Liver (tissue), 9 donors: ENCODE results near the gene LCN12. TPM values are rescaled to one million over a fixed set of nuclear protein-coding genes. Genes with fewer than 3 reads are reported as not detected.

ENCODE experiments used
- DNase-seq: peaks from one replicate; pipeline ENCODE4 v3.0.0-alpha.2; 2017; ENCODE audit warnings: low spot score
- H3K27ac ChIP-seq, 2 donors: one replicate each; pipeline ENCODE4 v1.7.0; 2013; ENCODE audit warnings: inconsistent platforms in 2 of 2, low read length in 2 of 2, control low read depth in 1 of 2, low read depth in 1 of 2, mild to moderate bottlenecking in 1 of 2
- H3K27me3 ChIP-seq, 4 donors: one replicate each; pipeline versions ENCODE4 v1.6.1 to v1.7.0; 2013; ENCODE audit warnings: low read length in 3 of 4, inconsistent platforms in 1 of 4, mild to moderate bottlenecking in 1 of 4, moderate library complexity in 1 of 4; ENCODE audit not compliant: control insufficient read depth in 4 of 4, insufficient read depth in 4 of 4
- H3K36me3 ChIP-seq, 4 donors: one replicate each; pipeline versions ENCODE4 v1.6.1 to v1.7.0; 2013; ENCODE audit warnings: low read length in 3 of 4, mild to moderate bottlenecking in 3 of 4, low read depth in 1 of 4, moderate library complexity in 1 of 4; ENCODE audit not compliant: control insufficient read depth in 4 of 4, insufficient read depth in 3 of 4
- H3K4me1 ChIP-seq, 4 donors: one replicate each; pipeline versions ENCODE4 v1.6.1 to v1.7.0; 2013; ENCODE audit warnings: low read length in 3 of 4, mild to moderate bottlenecking in 3 of 4, moderate library complexity in 1 of 4; ENCODE audit not compliant: control insufficient read depth in 4 of 4, insufficient read depth in 4 of 4
- H3K4me3 ChIP-seq, 3 donors: one replicate each; pipeline versions ENCODE4 v1.6.1 to v1.7.0; 2013; ENCODE audit warnings: low read length in 3 of 3, control low read depth in 1 of 3, low read depth in 1 of 3, mild to moderate bottlenecking in 1 of 3
- H3K9ac ChIP-seq, 2 donors: one replicate each; pipeline ENCODE4 v1.7.0; 2013; ENCODE audit warnings: low read length in 2 of 2, mild to moderate bottlenecking in 2 of 2, moderate library complexity in 2 of 2, control low read depth in 1 of 2, low read depth in 1 of 2
- H3K9me3 ChIP-seq, 4 donors: one replicate each; pipeline versions ENCODE4 v1.6.1 to v1.7.0; 2013; ENCODE audit warnings: low read length in 3 of 4; ENCODE audit not compliant: control insufficient read depth in 4 of 4
- EGR1 ChIP-seq, 2 donors: IDR thresholded peaks; 2 replicates each; pipeline ENCODE4 v1.6.1; 2016 to 2018; ENCODE audit warnings: antibody characterized with exemption in 2 of 2, low read depth in 2 of 2
- FOXA1 ChIP-seq: IDR thresholded peaks from 2 replicates; pipeline ENCODE4 v1.6.1; 2016; ENCODE audit warnings: antibody characterized with exemption
- FOXA2 ChIP-seq: IDR thresholded peaks from 2 replicates; pipeline ENCODE4 v1.6.1; 2016; ENCODE audit warnings: antibody characterized with exemption
- GABPA ChIP-seq, 2 donors: IDR thresholded peaks in 1 of 2; conservative IDR thresholded peaks in 1 of 2; 2 replicates each; pipeline ENCODE4 v1.6.1; 2016; ENCODE audit warnings: antibody characterized with exemption in 2 of 2, mild to moderate bottlenecking in 1 of 2, moderate library complexity in 1 of 2
- HNF4A ChIP-seq, 2 donors: conservative IDR thresholded peaks; 2 replicates each; pipeline ENCODE4 v1.6.1; 2016; ENCODE audit warnings: antibody characterized with exemption in 2 of 2, mild to moderate bottlenecking in 2 of 2
- HNF4G ChIP-seq: IDR thresholded peaks from 2 replicates; pipeline ENCODE4 v1.6.1; 2016; ENCODE audit warnings: antibody characterized with exemption
- JUND ChIP-seq, 2 donors: IDR thresholded peaks; 2 replicates each; pipeline ENCODE4 v1.6.1; 2016; ENCODE audit warnings: antibody characterized with exemption in 2 of 2
- NR2F2 ChIP-seq: IDR thresholded peaks from 2 replicates; pipeline ENCODE4 v1.6.1; 2016; ENCODE audit warnings: antibody characterized with exemption
- RAD21 ChIP-seq, 2 donors: IDR thresholded peaks; 2 replicates each; pipeline ENCODE4 v1.6.1; 2016; ENCODE audit warnings: antibody characterized with exemption in 2 of 2, mild to moderate bottlenecking in 2 of 2
- RXRA ChIP-seq, 2 donors: IDR thresholded peaks; 2 replicates each; pipeline ENCODE4 v1.6.1; 2017 to 2018; ENCODE audit warnings: antibody characterized with exemption in 2 of 2, mild to moderate bottlenecking in 1 of 2
- SP1 ChIP-seq: IDR thresholded peaks from 2 replicates; pipeline ENCODE4 v1.6.1; 2018; ENCODE audit warnings: antibody characterized with exemption, mild to moderate bottlenecking
- TAF1 ChIP-seq: conservative IDR thresholded peaks from 2 replicates; pipeline ENCODE4 v1.6.1; 2016; ENCODE audit warnings: antibody characterized with exemption, mild to moderate bottlenecking
- YY1 ChIP-seq: IDR thresholded peaks from 2 replicates; pipeline ENCODE4 v1.6.1; 2016; ENCODE audit warnings: antibody characterized with exemption, mild to moderate bottlenecking
- WGBS: extraction: QIAGEN DNeasy Blood & Tissue Kit; methylation state at CpG from one replicate; pipeline ENCODE4 v1.1.7; 2013; 5-methylcytosine and 5-hydroxymethylcytosine counted together
- polyA plus RNA-seq, 2 donors: library from polyadenylated mRNA; stranded (reverse) in 1 of 2; unstranded in 1 of 2; fragments of 200-250 nt in 1 of 2; fragments of >200 nt in 1 of 2; fragmentation: Nextera tagmentation in 1 of 2; extraction: Ambion mirVana in 1 of 2; gene quantifications; one replicate each; pipeline versions ENCODE4 v1.2.1 to v1.2.3, GENCODE V29; 2013 to 2015
- total RNA-seq, 2 donors: library from RNA; depleted of rRNA; stranded (reverse); fragments of >200 nt; gene quantifications; one replicate each; pipeline ENCODE4 v1.2.3, GENCODE V29; 2014
- TF ChIP-seq, protein P1 (sequence below): IDR thresholded peaks from 2 replicates; pipeline ENCODE4 v1.6.1; 2016; ENCODE audit warnings: antibody characterized with exemption, mild to moderate bottlenecking
- TF ChIP-seq, protein P2 (sequence below): fragments of 150-350 bp; IDR thresholded peaks from 2 replicates; pipeline ENCODE4 v1.5.1; 2017; ENCODE audit warnings: improper control_type of control experiment, low read depth, low read length; ENCODE audit not compliant: missing input control
- TF ChIP-seq, protein P3 (sequence below): IDR thresholded peaks from 2 replicates; pipeline ENCODE4 v1.6.1; 2016; ENCODE audit warnings: antibody characterized with exemption
- TF ChIP-seq, protein P4 (sequence below): IDR thresholded peaks from 2 replicates; pipeline ENCODE4 v1.6.1; 2016; ENCODE audit warnings: antibody characterized with exemption
- TF ChIP-seq, protein P5 (sequence below): IDR thresholded peaks from 2 replicates; pipeline ENCODE4 v1.6.1; 2016; ENCODE audit warnings: antibody characterized with exemption
- donor health status: healthy.
- donor health status: healthy.
- donor health status: healthy.
- donor health status: healthy.
- donor health status: healthy.

LCN12 gene
- total and polyA plus RNA-seq, 4 donors, result 2.3 to 12.2 (median 6.2) TPM

DNA sequence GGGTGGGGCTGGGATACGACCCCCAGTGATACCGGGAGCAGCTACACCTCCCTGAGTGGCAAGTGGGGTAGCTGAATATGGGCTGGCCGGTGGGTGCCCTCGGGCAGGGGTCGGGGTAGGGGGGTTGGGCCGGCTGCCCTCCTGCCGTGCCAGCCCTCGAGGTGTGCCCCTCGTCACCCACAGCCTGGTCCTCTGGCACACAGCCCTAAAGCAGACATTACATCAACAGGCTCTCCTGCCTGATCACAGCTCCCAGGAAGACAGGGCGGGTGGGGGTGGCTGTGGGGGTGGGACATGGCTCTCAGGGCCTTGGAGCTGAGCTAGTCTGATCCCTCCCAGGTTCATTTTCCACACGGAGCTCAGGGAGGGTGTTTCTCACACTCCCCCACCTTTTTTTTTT lies 30.8 kb upstream of the LCN12 start:
- no peak overlapping the region for H3K9ac ChIP-seq
- no peaks in the 10 kb centered on the region for H3K4me1 ChIP-seq
- H3K27me3 ChIP-seq, result no peaks in the 10 kb centered on the region
- H3K4me3 ChIP-seq, result no peak overlapping the region
- DNase-seq, result no peak
- H3K36me3 ChIP-seq, result peaks cover 8 to 52% (median 11%) of the 10 kb centered on the region in 4 donors
- WGBS, result 92% methylated on average over 11 of the region's 11 CpGs
- TF ChIP-seq FOXA1, result no peak
- no peaks in the 10 kb centered on the region for H3K9me3 ChIP-seq
- no peak overlapping the region for H3K27ac ChIP-seq

DNA sequence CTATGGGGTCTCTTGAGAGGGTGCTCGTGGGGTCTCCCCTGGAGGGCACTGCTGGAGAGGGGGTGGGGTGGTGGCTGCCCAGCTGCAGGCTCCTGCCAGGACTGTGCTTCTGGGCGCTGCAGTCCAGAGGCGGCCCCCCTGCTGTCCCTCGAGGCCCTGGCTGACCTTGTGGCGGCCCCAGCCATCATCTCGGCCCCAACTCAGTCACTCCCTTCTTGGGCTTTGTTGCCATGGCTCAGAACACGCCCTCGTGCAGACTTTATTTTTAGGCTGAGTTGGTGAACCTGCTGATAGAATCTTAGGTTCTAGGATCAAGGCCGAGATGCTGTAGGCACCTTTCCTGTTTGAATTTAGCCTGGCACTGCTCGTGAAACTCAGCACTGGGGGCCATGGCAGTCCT lies 30.4 kb upstream of the LCN12 start:
- no peak for TF ChIP-seq SP1
- TF ChIP-seq FOXA2, result no peak
- no peak for TF ChIP-seq TAF1
- TF ChIP-seq, protein P1, sequence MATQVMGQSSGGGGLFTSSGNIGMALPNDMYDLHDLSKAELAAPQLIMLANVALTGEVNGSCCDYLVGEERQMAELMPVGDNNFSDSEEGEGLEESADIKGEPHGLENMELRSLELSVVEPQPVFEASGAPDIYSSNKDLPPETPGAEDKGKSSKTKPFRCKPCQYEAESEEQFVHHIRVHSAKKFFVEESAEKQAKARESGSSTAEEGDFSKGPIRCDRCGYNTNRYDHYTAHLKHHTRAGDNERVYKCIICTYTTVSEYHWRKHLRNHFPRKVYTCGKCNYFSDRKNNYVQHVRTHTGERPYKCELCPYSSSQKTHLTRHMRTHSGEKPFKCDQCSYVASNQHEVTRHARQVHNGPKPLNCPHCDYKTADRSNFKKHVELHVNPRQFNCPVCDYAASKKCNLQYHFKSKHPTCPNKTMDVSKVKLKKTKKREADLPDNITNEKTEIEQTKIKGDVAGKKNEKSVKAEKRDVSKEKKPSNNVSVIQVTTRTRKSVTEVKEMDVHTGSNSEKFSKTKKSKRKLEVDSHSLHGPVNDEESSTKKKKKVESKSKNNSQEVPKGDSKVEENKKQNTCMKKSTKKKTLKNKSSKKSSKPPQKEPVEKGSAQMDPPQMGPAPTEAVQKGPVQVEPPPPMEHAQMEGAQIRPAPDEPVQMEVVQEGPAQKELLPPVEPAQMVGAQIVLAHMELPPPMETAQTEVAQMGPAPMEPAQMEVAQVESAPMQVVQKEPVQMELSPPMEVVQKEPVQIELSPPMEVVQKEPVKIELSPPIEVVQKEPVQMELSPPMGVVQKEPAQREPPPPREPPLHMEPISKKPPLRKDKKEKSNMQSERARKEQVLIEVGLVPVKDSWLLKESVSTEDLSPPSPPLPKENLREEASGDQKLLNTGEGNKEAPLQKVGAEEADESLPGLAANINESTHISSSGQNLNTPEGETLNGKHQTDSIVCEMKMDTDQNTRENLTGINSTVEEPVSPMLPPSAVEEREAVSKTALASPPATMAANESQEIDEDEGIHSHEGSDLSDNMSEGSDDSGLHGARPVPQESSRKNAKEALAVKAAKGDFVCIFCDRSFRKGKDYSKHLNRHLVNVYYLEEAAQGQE, result no peak
- TF ChIP-seq FOXA1, result no peak
- TF ChIP-seq, protein P2, sequence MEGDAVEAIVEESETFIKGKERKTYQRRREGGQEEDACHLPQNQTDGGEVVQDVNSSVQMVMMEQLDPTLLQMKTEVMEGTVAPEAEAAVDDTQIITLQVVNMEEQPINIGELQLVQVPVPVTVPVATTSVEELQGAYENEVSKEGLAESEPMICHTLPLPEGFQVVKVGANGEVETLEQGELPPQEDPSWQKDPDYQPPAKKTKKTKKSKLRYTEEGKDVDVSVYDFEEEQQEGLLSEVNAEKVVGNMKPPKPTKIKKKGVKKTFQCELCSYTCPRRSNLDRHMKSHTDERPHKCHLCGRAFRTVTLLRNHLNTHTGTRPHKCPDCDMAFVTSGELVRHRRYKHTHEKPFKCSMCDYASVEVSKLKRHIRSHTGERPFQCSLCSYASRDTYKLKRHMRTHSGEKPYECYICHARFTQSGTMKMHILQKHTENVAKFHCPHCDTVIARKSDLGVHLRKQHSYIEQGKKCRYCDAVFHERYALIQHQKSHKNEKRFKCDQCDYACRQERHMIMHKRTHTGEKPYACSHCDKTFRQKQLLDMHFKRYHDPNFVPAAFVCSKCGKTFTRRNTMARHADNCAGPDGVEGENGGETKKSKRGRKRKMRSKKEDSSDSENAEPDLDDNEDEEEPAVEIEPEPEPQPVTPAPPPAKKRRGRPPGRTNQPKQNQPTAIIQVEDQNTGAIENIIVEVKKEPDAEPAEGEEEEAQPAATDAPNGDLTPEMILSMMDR, result no peak
- TF ChIP-seq HNF4A (conservative IDR thresholded peaks at IDR 0.05), result no peak
- TF ChIP-seq, protein P3, sequence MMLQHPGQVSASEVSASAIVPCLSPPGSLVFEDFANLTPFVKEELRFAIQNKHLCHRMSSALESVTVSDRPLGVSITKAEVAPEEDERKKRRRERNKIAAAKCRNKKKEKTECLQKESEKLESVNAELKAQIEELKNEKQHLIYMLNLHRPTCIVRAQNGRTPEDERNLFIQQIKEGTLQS, result no peak
- TF ChIP-seq RXRA (IDR thresholded peaks at IDR 0.05), result no peak
- no peak for TF ChIP-seq JUND (IDR thresholded peaks at IDR 0.05)
- no peak for TF ChIP-seq HNF4G
- no peak for TF ChIP-seq EGR1 (IDR thresholded peaks at IDR 0.05; ENCODE audit: low read depth in 2 of 2)
- no peak for TF ChIP-seq NR2F2
- TF ChIP-seq RAD21 (IDR thresholded peaks at IDR 0.05), result no peak
- TF ChIP-seq GABPA (IDR thresholded peaks at IDR 0.05 in 1 of 2, conservative IDR thresholded peaks at IDR 0.05 in 1 of 2), result no peak
- TF ChIP-seq, protein P4, sequence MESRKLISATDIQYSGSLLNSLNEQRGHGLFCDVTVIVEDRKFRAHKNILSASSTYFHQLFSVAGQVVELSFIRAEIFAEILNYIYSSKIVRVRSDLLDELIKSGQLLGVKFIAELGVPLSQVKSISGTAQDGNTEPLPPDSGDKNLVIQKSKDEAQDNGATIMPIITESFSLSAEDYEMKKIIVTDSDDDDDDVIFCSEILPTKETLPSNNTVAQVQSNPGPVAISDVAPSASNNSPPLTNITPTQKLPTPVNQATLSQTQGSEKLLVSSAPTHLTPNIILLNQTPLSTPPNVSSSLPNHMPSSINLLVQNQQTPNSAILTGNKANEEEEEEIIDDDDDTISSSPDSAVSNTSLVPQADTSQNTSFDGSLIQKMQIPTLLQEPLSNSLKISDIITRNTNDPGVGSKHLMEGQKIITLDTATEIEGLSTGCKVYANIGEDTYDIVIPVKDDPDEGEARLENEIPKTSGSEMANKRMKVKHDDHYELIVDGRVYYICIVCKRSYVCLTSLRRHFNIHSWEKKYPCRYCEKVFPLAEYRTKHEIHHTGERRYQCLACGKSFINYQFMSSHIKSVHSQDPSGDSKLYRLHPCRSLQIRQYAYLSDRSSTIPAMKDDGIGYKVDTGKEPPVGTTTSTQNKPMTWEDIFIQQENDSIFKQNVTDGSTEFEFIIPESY, result no peak
- TF ChIP-seq YY1, result no peak
- TF ChIP-seq, protein P5, sequence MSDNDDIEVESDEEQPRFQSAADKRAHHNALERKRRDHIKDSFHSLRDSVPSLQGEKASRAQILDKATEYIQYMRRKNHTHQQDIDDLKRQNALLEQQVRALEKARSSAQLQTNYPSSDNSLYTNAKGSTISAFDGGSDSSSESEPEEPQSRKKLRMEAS, result no peak
- Histone ChIP-seq H3K27me3 (no peaks in the 10 kb centered on the region), H3K36me3 (peaks cover 8 to 52% (median 11%) of the 10 kb centered on the region in 4 donors), H3K9me3 (no peaks in the 10 kb centered on the region), H3K4me1 (no peaks in the 10 kb centered on the region), H3K27ac (no peak overlapping the region), H3K9ac (no peak overlapping the region), H3K4me3 (no peak overlapping the region)
- no peak for DNase-seq
- WGBS, result 89% methylated on average over 10 of the region's 10 CpGs
